GM23338 (cell line): ENCODE data around the gene DPH7.

Source experiments
- CREB1 ChIP-seq: fragments of 250-450 bp; sonication (Bioruptor Pico); IDR thresholded peaks from 2 replicates; pipeline ENCODE4 v1.5.0; 2020; ENCODE audit warnings: low read depth, mild to moderate bottlenecking, moderate library complexity
- ETS1 ChIP-seq: IDR thresholded peaks from 2 replicates; pipeline ENCODE4 v1.6.1; 2016; ENCODE audit warnings: antibody characterized with exemption
- EZH2 ChIP-seq: fragments of 200-600 bp; sonication (generic); IDR thresholded peaks from one replicate; pipeline ENCODE4 v1.8.0; 2017; ENCODE audit warnings: antibody characterized with exemption, mild to moderate bottlenecking, low read depth; ENCODE audit not compliant: unreplicated experiment
- EZH2phosphoT487 ChIP-seq: fragments of 200-600 bp; sonication (generic); IDR thresholded peaks from one replicate; pipeline ENCODE4 v1.8.1; 2018; ENCODE audit warnings: antibody characterized with exemption; ENCODE audit not compliant: unreplicated experiment
- JUNB ChIP-seq: IDR thresholded peaks from one replicate; pipeline ENCODE4 v1.6.1; 2016; ENCODE audit warnings: antibody characterized with exemption; ENCODE audit not compliant: unreplicated experiment
- NANOG ChIP-seq: IDR thresholded peaks from 2 replicates; pipeline ENCODE4 v1.6.1; 2016; ENCODE audit warnings: antibody characterized with exemption, borderline replicate concordance
- POLR2AphosphoS5 ChIP-seq: IDR thresholded peaks from 2 replicates; pipeline ENCODE4 v1.6.1; 2016; ENCODE audit warnings: antibody characterized with exemption, low read depth
- STAT1 ChIP-seq: IDR thresholded peaks from one replicate; pipeline ENCODE4 v1.6.1; 2016; ENCODE audit warnings: antibody characterized with exemption; ENCODE audit not compliant: unreplicated experiment
- ZNF114 ChIP-seq: fragments of 250-450 bp; sonication (Bioruptor Pico); IDR thresholded peaks from 2 replicates; pipeline ENCODE4 v1.5.0; 2020; ENCODE audit warnings: mild to moderate bottlenecking, moderate library complexity
- ZNF331 ChIP-seq: fragments of 250-450 bp; sonication (Bioruptor Pico); IDR thresholded peaks from 2 replicates; pipeline ENCODE4 v1.5.0; 2020; ENCODE audit warnings: low read depth, mild to moderate bottlenecking, moderate library complexity
- ZNF462 ChIP-seq: fragments of 250-450 bp; sonication (Bioruptor Pico); IDR thresholded peaks from 2 replicates; pipeline ENCODE4 v1.5.0; 2020; ENCODE audit warnings: mild to moderate bottlenecking, moderate library complexity
- TF ChIP-seq, protein P1 (sequence below): IDR thresholded peaks from one replicate; pipeline ENCODE4 v1.6.1; 2018; ENCODE audit warnings: antibody characterized with exemption; ENCODE audit not compliant: unreplicated experiment
- TF ChIP-seq, protein P2 (sequence below), 2 experiments: fragments of 200-600 bp in 1 of 2; sonication (generic) in 1 of 2; conservative IDR thresholded peaks; 2 replicates each; pipeline versions ENCODE4 v1.5.1 to v1.6.1; 2016 to 2017; ENCODE audit warnings: antibody characterized with exemption in 2 of 2, low read depth in 2 of 2, mild to moderate bottlenecking in 2 of 2, moderate library complexity in 1 of 2

- TF ChIP-seq, protein P1, sequence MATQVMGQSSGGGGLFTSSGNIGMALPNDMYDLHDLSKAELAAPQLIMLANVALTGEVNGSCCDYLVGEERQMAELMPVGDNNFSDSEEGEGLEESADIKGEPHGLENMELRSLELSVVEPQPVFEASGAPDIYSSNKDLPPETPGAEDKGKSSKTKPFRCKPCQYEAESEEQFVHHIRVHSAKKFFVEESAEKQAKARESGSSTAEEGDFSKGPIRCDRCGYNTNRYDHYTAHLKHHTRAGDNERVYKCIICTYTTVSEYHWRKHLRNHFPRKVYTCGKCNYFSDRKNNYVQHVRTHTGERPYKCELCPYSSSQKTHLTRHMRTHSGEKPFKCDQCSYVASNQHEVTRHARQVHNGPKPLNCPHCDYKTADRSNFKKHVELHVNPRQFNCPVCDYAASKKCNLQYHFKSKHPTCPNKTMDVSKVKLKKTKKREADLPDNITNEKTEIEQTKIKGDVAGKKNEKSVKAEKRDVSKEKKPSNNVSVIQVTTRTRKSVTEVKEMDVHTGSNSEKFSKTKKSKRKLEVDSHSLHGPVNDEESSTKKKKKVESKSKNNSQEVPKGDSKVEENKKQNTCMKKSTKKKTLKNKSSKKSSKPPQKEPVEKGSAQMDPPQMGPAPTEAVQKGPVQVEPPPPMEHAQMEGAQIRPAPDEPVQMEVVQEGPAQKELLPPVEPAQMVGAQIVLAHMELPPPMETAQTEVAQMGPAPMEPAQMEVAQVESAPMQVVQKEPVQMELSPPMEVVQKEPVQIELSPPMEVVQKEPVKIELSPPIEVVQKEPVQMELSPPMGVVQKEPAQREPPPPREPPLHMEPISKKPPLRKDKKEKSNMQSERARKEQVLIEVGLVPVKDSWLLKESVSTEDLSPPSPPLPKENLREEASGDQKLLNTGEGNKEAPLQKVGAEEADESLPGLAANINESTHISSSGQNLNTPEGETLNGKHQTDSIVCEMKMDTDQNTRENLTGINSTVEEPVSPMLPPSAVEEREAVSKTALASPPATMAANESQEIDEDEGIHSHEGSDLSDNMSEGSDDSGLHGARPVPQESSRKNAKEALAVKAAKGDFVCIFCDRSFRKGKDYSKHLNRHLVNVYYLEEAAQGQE = no peak
- TF ChIP-seq, protein P2, sequence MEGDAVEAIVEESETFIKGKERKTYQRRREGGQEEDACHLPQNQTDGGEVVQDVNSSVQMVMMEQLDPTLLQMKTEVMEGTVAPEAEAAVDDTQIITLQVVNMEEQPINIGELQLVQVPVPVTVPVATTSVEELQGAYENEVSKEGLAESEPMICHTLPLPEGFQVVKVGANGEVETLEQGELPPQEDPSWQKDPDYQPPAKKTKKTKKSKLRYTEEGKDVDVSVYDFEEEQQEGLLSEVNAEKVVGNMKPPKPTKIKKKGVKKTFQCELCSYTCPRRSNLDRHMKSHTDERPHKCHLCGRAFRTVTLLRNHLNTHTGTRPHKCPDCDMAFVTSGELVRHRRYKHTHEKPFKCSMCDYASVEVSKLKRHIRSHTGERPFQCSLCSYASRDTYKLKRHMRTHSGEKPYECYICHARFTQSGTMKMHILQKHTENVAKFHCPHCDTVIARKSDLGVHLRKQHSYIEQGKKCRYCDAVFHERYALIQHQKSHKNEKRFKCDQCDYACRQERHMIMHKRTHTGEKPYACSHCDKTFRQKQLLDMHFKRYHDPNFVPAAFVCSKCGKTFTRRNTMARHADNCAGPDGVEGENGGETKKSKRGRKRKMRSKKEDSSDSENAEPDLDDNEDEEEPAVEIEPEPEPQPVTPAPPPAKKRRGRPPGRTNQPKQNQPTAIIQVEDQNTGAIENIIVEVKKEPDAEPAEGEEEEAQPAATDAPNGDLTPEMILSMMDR (conservative IDR thresholded peaks at IDR 0.05; ENCODE audit: low read depth in 2 of 2) = no peak
- TF ChIP-seq EZH2phosphoT487 (no peak), EZH2 (no peak), POLR2AphosphoS5 (peak; percentile 4; the same call in 1 of the 2 replicates), ZNF114 (CRISPR knock-in tag) (no peak), ZNF331 (no peak), ETS1 (no peak), STAT1 (no peak), CREB1 (CRISPR knock-in tag) (no peak), JUNB (no peak), NANOG (no peak), ZNF462 (CRISPR knock-in tag) (no peak)
These were observed 26.5 kb downstream of the DPH7 start for GRCh38 chr9:137552022-137552768.
